GM23338 (cell line): ENCODE data around the gene GFPT2.

ENCODE experiments used
- CREB1 ChIP-seq: fragments of 250-450 bp; sonication (Bioruptor Pico); IDR thresholded peaks from 2 replicates; pipeline ENCODE4 v1.5.0; 2020; ENCODE audit warnings: low read depth, mild to moderate bottlenecking, moderate library complexity
- EZH2 ChIP-seq: fragments of 200-600 bp; sonication (generic); IDR thresholded peaks from one replicate; pipeline ENCODE4 v1.8.0; 2017; ENCODE audit warnings: antibody characterized with exemption, mild to moderate bottlenecking, low read depth; ENCODE audit not compliant: unreplicated experiment
- EZH2phosphoT487 ChIP-seq: fragments of 200-600 bp; sonication (generic); IDR thresholded peaks from one replicate; pipeline ENCODE4 v1.8.1; 2018; ENCODE audit warnings: antibody characterized with exemption; ENCODE audit not compliant: unreplicated experiment
- JUNB ChIP-seq: IDR thresholded peaks from one replicate; pipeline ENCODE4 v1.6.1; 2016; ENCODE audit warnings: antibody characterized with exemption; ENCODE audit not compliant: unreplicated experiment
- NANOG ChIP-seq: IDR thresholded peaks from 2 replicates; pipeline ENCODE4 v1.6.1; 2016; ENCODE audit warnings: antibody characterized with exemption, borderline replicate concordance
- POLR2AphosphoS5 ChIP-seq: IDR thresholded peaks from 2 replicates; pipeline ENCODE4 v1.6.1; 2016; ENCODE audit warnings: antibody characterized with exemption, low read depth
- REST ChIP-seq: IDR thresholded peaks from one replicate; pipeline ENCODE4 v1.6.1; 2018; ENCODE audit warnings: antibody characterized with exemption; ENCODE audit not compliant: unreplicated experiment
- ZNF331 ChIP-seq: fragments of 250-450 bp; sonication (Bioruptor Pico); IDR thresholded peaks from 2 replicates; pipeline ENCODE4 v1.5.0; 2020; ENCODE audit warnings: low read depth, mild to moderate bottlenecking, moderate library complexity
- ZNF462 ChIP-seq: fragments of 250-450 bp; sonication (Bioruptor Pico); IDR thresholded peaks from 2 replicates; pipeline ENCODE4 v1.5.0; 2020; ENCODE audit warnings: mild to moderate bottlenecking, moderate library complexity
- TF ChIP-seq, protein P1 (sequence below), 2 experiments: fragments of 200-600 bp in 1 of 2; sonication (generic) in 1 of 2; conservative IDR thresholded peaks; 2 replicates each; pipeline versions ENCODE4 v1.5.1 to v1.6.1; 2016 to 2017; ENCODE audit warnings: antibody characterized with exemption in 2 of 2, low read depth in 2 of 2, mild to moderate bottlenecking in 2 of 2, moderate library complexity in 1 of 2
- TF ChIP-seq, protein P2 (sequence below): IDR thresholded peaks from 2 replicates; pipeline ENCODE4 v1.6.1; 2016; ENCODE audit warnings: antibody characterized with exemption

GRCh38 chr5:180376511-180376910 is 23.4 kb upstream of the GFPT2 start:
- TF ChIP-seq, protein P1, sequence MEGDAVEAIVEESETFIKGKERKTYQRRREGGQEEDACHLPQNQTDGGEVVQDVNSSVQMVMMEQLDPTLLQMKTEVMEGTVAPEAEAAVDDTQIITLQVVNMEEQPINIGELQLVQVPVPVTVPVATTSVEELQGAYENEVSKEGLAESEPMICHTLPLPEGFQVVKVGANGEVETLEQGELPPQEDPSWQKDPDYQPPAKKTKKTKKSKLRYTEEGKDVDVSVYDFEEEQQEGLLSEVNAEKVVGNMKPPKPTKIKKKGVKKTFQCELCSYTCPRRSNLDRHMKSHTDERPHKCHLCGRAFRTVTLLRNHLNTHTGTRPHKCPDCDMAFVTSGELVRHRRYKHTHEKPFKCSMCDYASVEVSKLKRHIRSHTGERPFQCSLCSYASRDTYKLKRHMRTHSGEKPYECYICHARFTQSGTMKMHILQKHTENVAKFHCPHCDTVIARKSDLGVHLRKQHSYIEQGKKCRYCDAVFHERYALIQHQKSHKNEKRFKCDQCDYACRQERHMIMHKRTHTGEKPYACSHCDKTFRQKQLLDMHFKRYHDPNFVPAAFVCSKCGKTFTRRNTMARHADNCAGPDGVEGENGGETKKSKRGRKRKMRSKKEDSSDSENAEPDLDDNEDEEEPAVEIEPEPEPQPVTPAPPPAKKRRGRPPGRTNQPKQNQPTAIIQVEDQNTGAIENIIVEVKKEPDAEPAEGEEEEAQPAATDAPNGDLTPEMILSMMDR (conservative IDR thresholded peaks at IDR 0.05; ENCODE audit: low read depth in 2 of 2) = no peak
- TF ChIP-seq EZH2 (no peak), REST (no peak), POLR2AphosphoS5 (no peak), CREB1 (CRISPR knock-in tag) (no peak), JUNB (no peak), ZNF462 (CRISPR knock-in tag) (no peak), EZH2phosphoT487 (no peak), NANOG (no peak), ZNF331 (CRISPR knock-in tag) (no peak)
- TF ChIP-seq, protein P2, sequence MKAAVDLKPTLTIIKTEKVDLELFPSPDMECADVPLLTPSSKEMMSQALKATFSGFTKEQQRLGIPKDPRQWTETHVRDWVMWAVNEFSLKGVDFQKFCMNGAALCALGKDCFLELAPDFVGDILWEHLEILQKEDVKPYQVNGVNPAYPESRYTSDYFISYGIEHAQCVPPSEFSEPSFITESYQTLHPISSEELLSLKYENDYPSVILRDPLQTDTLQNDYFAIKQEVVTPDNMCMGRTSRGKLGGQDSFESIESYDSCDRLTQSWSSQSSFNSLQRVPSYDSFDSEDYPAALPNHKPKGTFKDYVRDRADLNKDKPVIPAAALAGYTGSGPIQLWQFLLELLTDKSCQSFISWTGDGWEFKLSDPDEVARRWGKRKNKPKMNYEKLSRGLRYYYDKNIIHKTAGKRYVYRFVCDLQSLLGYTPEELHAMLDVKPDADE = no peak
